Mesendoderm (in vitro differentiated cells): Measurements from ENCODE around the gene DDX50.
"Not testable (repeated sequence)": the region's sequence is repeated elsewhere in the genome, so short reads cannot be mapped to it uniquely, and the experiment has no call there.

Source experiments
- DNase-seq: peaks from one replicate; pipeline ENCODE4 v3.0.0; 2013
- H2AK5ac ChIP-seq: 2 replicates; pipeline ENCODE4 v1.6.1; 2013; ENCODE audit warnings: low read length, inconsistent platforms
- H2BK120ac ChIP-seq: 2 replicates; pipeline ENCODE4 v1.6.1; 2013; ENCODE audit warnings: low read depth, mild to moderate bottlenecking, low read length, moderate library complexity, mixed read lengths
- H2BK15ac ChIP-seq: replicated peaks from 2 replicates; pipeline ENCODE4 v1.6.1; 2013; ENCODE audit warnings: low read depth, mild to moderate bottlenecking, moderate library complexity
- H2BK5ac ChIP-seq: 2 replicates; pipeline ENCODE4 v1.6.1; 2013; ENCODE audit warnings: low read length, inconsistent platforms
- H3K18ac ChIP-seq: 2 replicates; pipeline ENCODE4 v1.6.1; 2013; ENCODE audit warnings: mild to moderate bottlenecking, low read length, mixed read lengths
- H3K23ac ChIP-seq: one replicate; pipeline ENCODE4 v1.6.1; 2013; ENCODE audit warnings: low read length
- H3K27ac ChIP-seq: 2 replicates; pipeline ENCODE4 v1.5.1; 2013; ENCODE audit warnings: low read depth, mild to moderate bottlenecking, inconsistent platforms, low read length, moderate library complexity
- H3K27me3 ChIP-seq: 2 replicates; pipeline ENCODE4 v1.6.1; 2013; ENCODE audit warnings: low read length, control low read depth, mild to moderate bottlenecking, inconsistent platforms; ENCODE audit not compliant: insufficient read depth, poor library complexity
- H3K36me3 ChIP-seq: 2 replicates; pipeline ENCODE4 v1.6.1; 2013; ENCODE audit warnings: low read length, inconsistent platforms; ENCODE audit not compliant: control insufficient read depth, insufficient read depth
- H3K4ac ChIP-seq: one replicate; pipeline ENCODE4 v1.6.1; 2013; ENCODE audit warnings: low read depth, mild to moderate bottlenecking, low read length, moderate library complexity
- H3K4me1 ChIP-seq: 2 replicates; pipeline ENCODE4 v1.6.1; 2013; ENCODE audit warnings: low read depth, low read length, inconsistent platforms; ENCODE audit not compliant: control insufficient read depth
- H3K4me2 ChIP-seq: 2 replicates; pipeline ENCODE4 v1.6.1; 2013; ENCODE audit warnings: low read length
- H3K4me3 ChIP-seq: 2 replicates; pipeline ENCODE4 v1.5.1; 2013; ENCODE audit warnings: mild to moderate bottlenecking, low read length
- H3K56ac ChIP-seq: one replicate; pipeline ENCODE4 v1.6.1; 2013; ENCODE audit warnings: low read length
- H3K79me1 ChIP-seq: 2 replicates; pipeline ENCODE4 v1.6.1; 2013; ENCODE audit warnings: low read length, inconsistent platforms
- H3K79me2 ChIP-seq: 2 replicates; pipeline ENCODE4 v1.6.1; 2013; ENCODE audit warnings: mild to moderate bottlenecking, low read length; ENCODE audit not compliant: control insufficient read depth, insufficient read depth
- H3K9ac ChIP-seq: 2 replicates; pipeline ENCODE4 v1.6.1; 2013; ENCODE audit warnings: low read length, inconsistent platforms
- H4K5ac ChIP-seq: one replicate; pipeline ENCODE4 v1.6.1; 2013; ENCODE audit warnings: low read length
- H4K8ac ChIP-seq: one replicate; pipeline ENCODE4 v1.6.1; 2013; ENCODE audit warnings: low read depth, mild to moderate bottlenecking, control low read depth, low read length, moderate library complexity
- WGBS: extraction: QIAGEN DNeasy Blood & Tissue Kit; methylation state at CpG from one replicate; pipeline ENCODE4 v1.1.7; 2013; ENCODE audit warnings: low lambda C conversion rate, missing lambda C conversion rate; ENCODE audit not compliant: insufficient coverage; ENCODE audit errors: extremely low coverage; 5-methylcytosine and 5-hydroxymethylcytosine counted together

Gene DDX50

GRCh38 chr10:68924593-68924992 is 23.5 kb downstream of the DDX50 start:
- Histone ChIP-seq H2AK5ac (no peak overlapping the region), H2BK5ac (no peak overlapping the region), H4K5ac (no peak overlapping the region), H3K79me1 (no peaks in the 10 kb centered on the region), H3K4me1 (no peaks in the 10 kb centered on the region), H3K56ac (no peak overlapping the region), H4K8ac (no peak overlapping the region), H3K36me3 (no peaks in the 10 kb centered on the region), H3K79me2 (no peaks in the 10 kb centered on the region), H3K18ac (no peak overlapping the region), H3K23ac (no peak overlapping the region), H3K9ac (no peak overlapping the region), H3K4me3 (no peak overlapping the region), H3K4me2 (no peak overlapping the region), H3K4ac (no peak overlapping the region), H3K27me3 (no peaks in the 10 kb centered on the region), H3K27ac (no peak overlapping the region), H2BK120ac (no peak overlapping the region), H2BK15ac (no peak overlapping the region)
- no peak for DNase-seq

GRCh38 chr10:68925489-68925888 is 24.4 kb downstream of the DDX50 start:
- no peaks in the 10 kb centered on the region for H3K79me1 ChIP-seq
- no peak overlapping the region for H2AK5ac ChIP-seq
- no peak overlapping the region for H3K56ac ChIP-seq
- DNase-seq = no peak
- no peaks in the 10 kb centered on the region for H3K27me3 ChIP-seq
- no peaks in the 10 kb centered on the region for H3K36me3 ChIP-seq
- H3K4ac ChIP-seq = no peak overlapping the region
- H3K4me2 ChIP-seq = no peak overlapping the region
- no peak overlapping the region for H2BK15ac ChIP-seq
- H3K18ac ChIP-seq = no peak overlapping the region
- no peak overlapping the region for H3K9ac ChIP-seq
- no peak overlapping the region for H3K4me3 ChIP-seq
- no peak overlapping the region for H2BK120ac ChIP-seq
- no peaks in the 10 kb centered on the region for H3K79me2 ChIP-seq
- no peak overlapping the region for H4K5ac ChIP-seq
- no CpG with 5 or more reads among the region's 4 CpGs for WGBS
- H2BK5ac ChIP-seq = no peak overlapping the region
- H3K4me1 ChIP-seq = no peaks in the 10 kb centered on the region
- H3K27ac ChIP-seq = no peak overlapping the region
- no peak overlapping the region for H3K23ac ChIP-seq
- H4K8ac ChIP-seq = no peak overlapping the region

DNA sequence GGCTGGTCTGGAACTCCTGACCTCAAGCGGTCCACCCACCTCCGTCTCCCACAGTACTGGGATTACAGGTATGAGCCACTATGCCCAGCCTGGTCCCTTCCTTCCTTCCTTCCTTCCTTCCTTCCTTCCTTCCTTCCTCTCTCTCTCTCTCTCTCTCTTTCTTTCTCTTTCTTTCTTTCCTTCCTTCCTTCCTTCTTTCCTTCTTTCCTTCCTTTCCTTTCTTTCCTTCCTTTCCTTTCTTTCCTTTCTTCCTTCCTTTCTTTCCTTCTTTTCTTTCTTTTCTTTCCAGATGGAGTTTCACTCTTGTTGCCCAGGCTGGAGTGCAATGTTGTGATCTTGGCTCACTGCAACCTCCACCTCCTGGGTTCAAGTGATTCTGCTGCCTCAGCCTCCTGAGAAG is 28.0 kb downstream of the DDX50 start:
- H3K27me3 ChIP-seq, H3K4me2 ChIP-seq, H3K4me3 ChIP-seq, H3K79me1 ChIP-seq, H3K27ac ChIP-seq, DNase-seq, H2AK5ac ChIP-seq, H2BK15ac ChIP-seq, H3K56ac ChIP-seq, H3K79me2 ChIP-seq, H3K4me1 ChIP-seq, H4K8ac ChIP-seq, H3K9ac ChIP-seq, H3K18ac ChIP-seq, H3K23ac ChIP-seq, H2BK5ac ChIP-seq, H3K36me3 ChIP-seq, H3K4ac ChIP-seq, H2BK120ac ChIP-seq, H4K5ac ChIP-seq: not testable (repeated sequence)
- WGBS = no CpG with 5 or more reads among the region's 2 CpGs

DNA sequence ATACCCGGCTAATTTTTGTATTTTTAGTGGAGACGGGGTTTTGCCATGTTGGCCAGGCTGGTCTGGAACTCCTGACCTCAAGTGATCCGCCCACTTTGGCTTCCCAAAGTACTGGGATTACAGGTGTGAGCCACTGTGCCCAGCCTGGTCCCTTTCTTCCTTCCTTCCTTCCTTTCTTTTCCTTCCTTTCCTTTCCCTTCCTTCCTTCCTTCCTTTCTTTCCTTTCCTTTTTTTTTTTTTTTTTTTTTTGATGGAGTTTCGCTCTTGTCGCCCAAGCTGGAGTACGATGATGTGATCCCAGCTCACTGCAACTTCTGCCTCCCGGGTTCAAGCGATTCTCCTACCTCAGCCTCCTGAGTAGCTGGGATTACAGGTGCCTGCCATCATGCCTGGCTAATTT is 28.8 kb downstream of the DDX50 start:
- not testable (repeated sequence) for H3K23ac ChIP-seq, H2BK120ac ChIP-seq, H3K79me1 ChIP-seq, H2AK5ac ChIP-seq, H3K4me3 ChIP-seq, H3K27me3 ChIP-seq, H3K79me2 ChIP-seq, DNase-seq, H4K5ac ChIP-seq, H3K27ac ChIP-seq, H4K8ac ChIP-seq, H3K4ac ChIP-seq, H3K9ac ChIP-seq, H2BK15ac ChIP-seq, H2BK5ac ChIP-seq, H3K4me1 ChIP-seq, H3K18ac ChIP-seq, H3K4me2 ChIP-seq, H3K36me3 ChIP-seq, H3K56ac ChIP-seq
- WGBS = no CpG with 5 or more reads among the region's 8 CpGs

DNA sequence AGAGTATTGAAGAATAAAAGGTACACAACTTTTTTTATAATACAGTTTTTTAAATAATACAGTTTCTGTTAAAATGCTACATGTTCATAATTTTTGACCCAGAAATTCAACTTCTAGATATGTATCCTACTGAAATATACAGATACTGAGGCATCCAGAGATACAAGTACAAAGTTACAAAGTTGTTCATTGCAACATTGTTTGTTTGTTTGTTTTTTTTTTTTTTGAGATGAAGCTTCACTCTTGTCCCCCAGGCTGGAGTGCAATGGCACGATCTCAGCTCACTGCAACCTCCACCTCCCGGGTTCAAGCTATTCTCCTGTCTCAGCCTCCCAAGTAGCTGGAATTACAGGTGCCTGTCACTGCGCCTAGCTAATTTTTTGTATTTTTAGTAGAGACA is 31.7 kb downstream of the DDX50 start:
- DNase-seq, H3K27me3 ChIP-seq, H2BK120ac ChIP-seq, H3K27ac ChIP-seq, H3K4me2 ChIP-seq, H3K79me1 ChIP-seq, H3K79me2 ChIP-seq, H3K36me3 ChIP-seq, H3K4me3 ChIP-seq, H3K9ac ChIP-seq, H2BK15ac ChIP-seq, H4K5ac ChIP-seq, H2BK5ac ChIP-seq, H2AK5ac ChIP-seq, H3K56ac ChIP-seq, H4K8ac ChIP-seq, H3K18ac ChIP-seq, H3K4me1 ChIP-seq, H3K4ac ChIP-seq, H3K23ac ChIP-seq: not testable (repeated sequence)
- WGBS = no CpG with 5 or more reads among the region's 3 CpGs

DNA sequence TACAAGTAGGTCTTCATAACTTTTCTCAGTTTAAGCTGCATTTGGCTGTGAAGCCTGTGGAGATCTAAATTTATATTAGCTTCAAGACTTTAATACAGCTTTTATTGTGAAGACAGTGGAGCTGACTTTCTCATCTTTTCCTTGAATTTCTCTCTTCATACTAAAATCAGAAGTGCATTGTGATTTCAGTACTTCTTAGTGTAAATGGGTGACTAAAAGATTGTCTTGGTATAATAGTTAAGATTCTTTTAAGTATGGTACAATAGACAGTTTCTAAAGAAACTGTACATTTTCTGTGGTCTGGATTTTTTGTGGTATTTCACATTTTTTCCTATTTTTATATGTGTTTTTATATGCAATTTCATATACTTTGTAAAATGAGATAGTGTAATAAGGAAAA is 33.9 kb downstream of the DDX50 start:
- H3K79me2 ChIP-seq = no peaks in the 10 kb centered on the region
- H3K79me1 ChIP-seq = no peaks in the 10 kb centered on the region
- H3K23ac ChIP-seq = no peak overlapping the region
- no peak overlapping the region for H4K5ac ChIP-seq
- no peak overlapping the region for H3K4me2 ChIP-seq
- no peak overlapping the region for H3K4ac ChIP-seq
- no peak overlapping the region for H3K27ac ChIP-seq
- H3K36me3 ChIP-seq = peaks cover 1% of the 10 kb centered on the region
- no peak overlapping the region for H3K9ac ChIP-seq
- H2AK5ac ChIP-seq = no peak overlapping the region
- H4K8ac ChIP-seq = no peak overlapping the region
- H3K56ac ChIP-seq = no peak overlapping the region
- no peaks in the 10 kb centered on the region for H3K27me3 ChIP-seq
- no peak overlapping the region for H2BK15ac ChIP-seq
- no peak for DNase-seq
- no peak overlapping the region for H2BK120ac ChIP-seq
- no peaks in the 10 kb centered on the region for H3K4me1 ChIP-seq
- no peak overlapping the region for H2BK5ac ChIP-seq
- H3K18ac ChIP-seq = no peak overlapping the region
- H3K4me3 ChIP-seq = no peak overlapping the region
